Activated T-helper 9 cell treated with anti-CD3 and anti-CD28 coated beads, Interleukin-2, amount 50 U/mL, for 16 hours (primary cell): ENCODE results near the gene SUPT4H1.

Experiments used
- DNase-seq: peaks from one replicate; pipeline ENCODE4 v3.0.0-alpha.2; 2020; ENCODE audit warnings: low read depth

Gene SUPT4H1

DNA sequence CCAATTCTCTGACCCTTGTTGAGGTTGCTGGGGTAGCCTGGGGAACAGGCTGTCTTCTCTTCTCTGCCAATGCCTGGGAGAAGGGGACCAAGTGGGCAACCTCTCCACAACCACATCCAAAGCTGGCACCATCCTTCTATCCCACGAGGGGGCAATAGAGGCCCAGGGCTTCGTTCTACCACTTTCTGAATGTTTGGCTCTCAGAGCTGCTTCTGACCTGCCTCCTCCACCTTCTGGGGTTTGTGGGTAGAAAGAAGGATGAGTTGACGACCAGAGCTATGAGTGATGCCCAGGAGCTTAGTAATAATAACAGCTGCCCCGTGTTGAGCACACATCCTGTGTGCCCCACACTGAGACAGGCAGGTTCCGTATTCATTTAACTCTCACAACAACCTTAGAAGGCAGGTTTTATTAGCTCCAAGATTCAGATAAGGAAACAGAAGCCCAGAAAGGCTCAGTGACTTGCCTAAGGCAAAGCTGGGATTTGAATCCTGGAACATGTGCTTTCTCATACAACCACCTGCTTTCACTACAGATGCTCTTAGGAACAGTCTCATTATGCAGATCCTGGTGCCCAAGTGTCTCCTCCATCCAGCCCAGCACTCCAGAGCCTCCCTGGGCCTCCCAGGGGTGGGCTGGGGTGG, 34.5 kb downstream of the SUPT4H1 start:
- peak; percentile 60 for DNase-seq

DNA sequence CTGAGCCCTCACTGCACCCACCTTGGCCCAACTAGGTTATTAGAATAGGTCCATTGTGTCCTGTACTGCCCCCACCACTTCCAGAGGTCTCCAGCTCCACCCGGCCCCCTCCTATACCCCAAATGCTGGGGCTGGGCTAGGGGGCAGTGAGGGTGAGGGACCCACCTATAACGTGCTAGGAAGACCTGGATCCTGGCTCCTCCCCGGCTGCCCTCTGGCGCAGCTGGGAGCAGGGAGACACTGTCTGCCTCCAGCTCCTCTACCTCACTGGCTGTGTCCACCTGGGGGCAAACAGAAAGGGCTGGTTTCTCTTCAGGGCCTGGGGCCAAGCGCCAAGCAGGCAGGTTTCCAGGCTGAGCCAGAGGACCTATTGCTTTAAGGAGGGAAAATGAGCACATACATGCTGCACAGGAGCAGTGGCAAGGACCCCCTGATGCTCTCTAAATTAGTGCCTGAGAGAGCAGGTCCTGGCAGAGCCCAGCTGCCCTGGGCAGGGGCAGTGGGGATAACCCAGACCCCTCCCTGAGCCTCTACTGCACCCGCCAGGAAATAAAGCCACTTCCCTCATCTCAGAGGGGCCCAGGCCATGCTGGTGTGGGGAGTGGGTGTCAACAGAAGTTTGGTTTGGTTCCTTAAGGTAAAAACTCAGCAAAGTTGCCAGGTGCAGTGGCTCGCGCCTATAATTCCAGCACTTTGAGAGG, 35.6 kb downstream of the SUPT4H1 start:
- DNase-seq = no peak

DNA sequence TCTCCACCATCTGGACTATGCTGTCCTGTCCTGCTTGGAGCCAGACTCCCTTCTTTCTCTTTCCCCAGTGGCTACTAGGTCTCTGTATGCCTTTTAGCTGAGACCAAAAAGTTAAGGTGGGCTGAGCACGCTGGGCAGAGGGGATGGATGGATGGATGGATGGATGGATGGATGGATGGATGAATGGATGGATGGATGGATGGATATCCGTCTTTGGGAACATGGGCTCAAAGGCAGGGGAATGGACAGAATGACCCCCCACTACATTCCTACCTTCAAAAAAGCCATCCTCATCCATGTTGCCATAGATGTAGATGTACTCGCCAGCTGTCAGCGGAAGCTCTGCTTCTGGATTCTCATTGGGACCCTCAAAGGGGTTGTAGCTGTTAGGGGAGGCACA, 36.3 kb downstream of the SUPT4H1 start:
- DNase-seq = no peak

DNA sequence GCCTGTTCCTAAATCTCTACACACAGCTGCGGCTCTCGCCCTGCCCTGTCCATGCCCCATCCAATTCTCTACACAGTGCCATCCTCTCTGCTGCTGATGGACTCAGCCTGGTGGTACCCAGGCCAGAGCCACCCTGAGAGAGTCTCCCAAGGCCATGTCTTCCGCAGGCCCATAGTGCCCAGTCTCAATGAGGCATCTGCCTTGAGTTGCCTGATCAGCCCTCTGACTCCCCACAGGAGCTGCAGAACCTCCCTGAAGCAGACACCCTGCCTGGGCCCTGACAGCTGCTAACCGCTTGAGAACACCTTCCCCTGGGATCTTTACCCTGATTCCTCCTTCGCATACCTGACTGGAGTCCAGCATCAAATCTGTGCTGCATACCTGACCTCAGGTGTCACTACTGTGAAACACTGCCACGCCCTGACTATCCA, 36.7 kb downstream of the SUPT4H1 start:
- DNase-seq = no peak

DNA sequence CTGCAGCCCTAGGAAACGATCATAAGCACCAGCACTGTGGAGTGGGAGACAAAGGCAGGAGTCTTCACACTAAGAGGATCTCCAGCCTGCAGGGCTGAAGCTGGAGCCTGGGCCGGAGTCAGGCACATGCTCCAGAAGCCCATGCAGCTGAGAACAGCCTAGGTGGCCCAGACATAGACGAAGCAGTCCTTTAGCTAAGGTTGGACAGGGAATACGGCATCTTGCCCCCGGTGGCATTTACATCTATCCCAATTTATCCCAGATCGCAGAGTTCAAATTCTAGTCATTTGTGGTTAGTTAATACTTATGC, 37.3 kb downstream of the SUPT4H1 start:
- DNase-seq = no peak

DNA sequence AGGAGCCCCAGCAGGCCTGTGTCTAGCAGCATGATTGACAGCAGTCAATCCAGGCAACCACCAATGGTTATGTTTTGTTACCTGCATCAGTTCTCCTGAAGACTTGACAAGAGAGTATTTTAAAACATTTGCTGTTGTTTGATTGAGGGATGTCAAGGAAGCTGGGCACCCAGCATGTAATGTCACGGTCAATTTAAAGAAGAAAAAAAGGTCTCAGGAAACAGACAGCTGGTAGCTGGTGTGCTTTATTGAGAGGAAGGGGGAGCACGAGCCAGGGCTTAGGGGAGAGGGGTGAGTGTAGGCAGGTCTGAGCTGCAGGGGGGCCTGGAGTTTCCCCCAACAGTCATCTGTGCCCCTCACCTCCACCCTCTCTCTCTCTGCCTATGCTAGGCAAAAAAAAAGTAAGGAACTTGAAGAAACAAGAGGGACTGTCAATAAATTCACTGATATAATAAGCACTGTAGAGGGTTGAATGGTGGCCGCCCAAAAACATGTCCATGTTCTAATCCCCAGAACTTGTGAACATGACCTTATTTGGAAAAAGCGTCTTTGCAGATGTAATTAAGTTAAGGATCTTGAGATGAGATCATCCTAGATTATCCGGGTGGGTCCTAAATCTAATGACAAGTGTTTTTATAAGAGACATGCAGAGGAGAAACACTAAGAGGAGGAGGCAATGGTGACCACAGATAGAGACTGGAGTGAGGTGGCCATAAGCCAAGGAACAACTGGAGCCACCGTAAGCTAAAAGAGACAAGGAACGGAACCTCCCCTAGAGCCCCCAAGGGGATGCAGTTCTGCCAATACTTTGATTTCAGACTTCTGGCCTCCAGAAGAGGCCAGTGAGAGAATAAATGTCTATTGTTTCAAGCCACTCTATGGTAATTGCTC, 37.9 kb downstream of the SUPT4H1 start:
- DNase-seq = no peak

DNA sequence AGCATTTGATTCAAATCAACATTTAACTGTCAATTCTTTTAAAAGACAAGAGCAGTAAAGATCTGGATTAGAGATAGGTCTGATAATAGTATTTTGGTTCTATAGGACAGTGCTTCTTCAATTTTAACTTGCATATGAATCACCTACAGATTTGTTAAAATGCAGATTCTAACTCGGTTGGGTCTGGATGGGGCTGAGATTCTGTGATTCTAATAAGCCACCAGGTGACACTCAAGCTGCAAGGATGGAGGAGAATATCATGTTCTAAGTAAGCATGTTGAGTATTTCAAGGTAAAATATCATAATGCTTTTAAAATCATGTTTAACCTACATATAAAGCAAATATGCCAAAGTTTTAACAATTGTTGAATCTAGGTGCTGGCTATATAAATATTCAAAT, 39.2 kb downstream of the SUPT4H1 start:
- no peak for DNase-seq

DNA sequence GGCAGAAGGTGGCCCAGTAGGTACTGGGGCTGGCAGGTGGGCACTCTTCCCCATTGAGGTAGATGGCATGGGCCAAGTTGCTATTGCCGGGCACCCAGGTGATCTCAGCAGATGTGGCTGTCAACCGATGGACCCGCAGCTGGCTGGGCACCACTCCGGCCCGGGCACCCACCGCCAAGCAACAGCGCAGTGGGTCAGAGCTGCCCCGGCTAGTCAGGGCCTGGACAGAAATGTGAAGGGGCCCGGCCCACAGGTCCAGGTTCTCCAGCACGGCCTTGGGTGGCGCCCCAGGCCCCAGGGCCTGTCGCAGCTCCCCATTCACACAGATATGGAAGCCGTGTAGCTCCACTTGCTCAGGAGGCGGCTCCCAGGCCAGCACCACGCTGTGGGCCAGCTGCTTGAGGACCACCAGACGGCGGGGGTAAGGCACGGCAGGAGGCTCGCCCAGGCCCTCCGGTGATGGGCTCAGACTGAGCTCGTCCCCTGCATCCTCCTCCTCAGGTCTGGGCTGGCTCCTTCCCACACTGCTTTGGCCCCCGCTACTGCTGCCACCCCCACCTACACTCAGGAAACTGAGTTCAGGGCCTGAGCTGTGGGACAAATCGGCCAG, 39.9 kb downstream of the SUPT4H1 start:
- no peak for DNase-seq

DNA sequence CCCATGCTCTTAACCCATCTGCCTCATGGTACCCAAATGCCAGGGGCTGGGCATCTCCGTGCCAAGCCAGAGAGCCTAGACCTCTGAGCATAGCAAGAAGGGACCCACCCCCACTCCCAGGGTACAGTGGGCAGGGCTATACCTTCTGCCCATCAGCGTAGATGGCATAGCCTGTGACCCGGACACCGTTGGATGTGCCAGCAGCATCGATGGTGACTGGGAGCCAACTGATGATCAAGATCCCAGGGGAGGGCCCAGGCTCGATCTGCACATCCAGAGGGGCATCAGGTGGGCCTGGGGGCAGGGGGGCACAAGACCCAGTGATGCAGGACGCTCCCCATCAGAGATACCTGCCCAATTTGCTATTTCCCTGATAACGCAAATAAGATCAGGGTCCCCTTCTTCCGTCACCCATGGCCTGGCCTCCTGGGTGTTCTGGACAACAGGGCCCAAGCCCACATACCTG, 40.5 kb downstream of the SUPT4H1 start:
- DNase-seq = no peak

DNA sequence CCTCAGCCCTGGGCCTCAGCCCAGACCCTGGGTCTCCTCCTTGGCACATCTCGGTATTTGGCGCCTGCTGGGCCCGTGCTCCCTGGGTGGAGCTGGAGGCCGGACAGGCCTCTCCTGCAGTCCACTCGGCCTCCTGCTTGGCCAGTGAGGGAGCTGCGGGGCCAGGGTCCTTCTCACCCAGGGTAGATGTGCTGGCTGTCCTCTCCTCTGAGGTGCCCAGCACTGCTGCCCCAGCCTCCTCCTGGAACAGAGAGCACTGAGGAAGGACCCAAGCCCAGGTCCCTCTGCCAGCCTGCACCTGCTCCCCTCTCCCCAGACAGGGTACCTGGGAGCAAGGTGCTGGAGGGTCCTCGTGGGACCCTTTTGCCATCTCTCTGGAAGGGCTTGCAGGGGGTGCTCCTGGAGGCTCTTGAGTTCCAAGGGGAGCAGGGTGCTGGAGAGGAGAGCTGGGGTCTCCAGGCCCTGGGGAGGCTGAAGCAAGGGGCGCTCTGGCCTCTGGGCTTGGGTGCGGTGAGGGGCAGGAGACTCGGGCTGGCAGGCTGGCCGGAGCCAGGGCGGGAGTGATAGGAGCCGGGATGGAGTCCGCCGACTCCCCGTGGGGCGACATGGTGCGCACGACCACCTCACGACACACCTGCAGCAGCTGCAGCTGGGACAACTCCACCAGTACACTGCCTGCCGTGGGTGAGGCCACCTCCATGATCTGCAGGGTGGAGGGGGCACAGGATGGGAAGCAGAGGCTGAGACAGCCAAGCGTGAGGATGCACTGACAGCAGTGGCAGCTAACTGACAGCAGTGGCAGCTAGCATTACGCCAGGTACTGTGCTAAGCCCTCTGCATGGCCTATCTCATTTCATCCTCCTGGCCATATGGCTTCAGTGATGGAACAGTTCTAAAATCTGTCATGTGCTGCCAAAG, 41.2 kb downstream of the SUPT4H1 start:
- DNase-seq = no peak

DNA sequence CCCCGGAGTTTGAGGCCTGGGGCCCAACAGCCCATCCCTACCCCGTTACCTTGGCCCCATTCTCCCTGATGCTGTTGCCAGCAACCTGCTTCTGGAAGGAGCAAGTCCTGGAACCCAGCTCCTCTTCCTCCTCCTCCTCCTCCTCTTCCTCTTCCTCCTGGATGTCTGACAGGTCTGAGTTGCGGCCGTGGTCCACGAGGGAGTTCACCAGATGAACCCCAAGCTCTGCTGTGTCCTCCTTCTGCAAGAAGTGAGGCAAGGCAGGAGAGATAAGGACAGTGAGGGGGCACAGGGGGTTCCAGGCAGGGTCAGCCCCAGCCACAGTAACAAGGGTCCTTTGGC, 42.1 kb downstream of the SUPT4H1 start:
- no peak for DNase-seq

DNA sequence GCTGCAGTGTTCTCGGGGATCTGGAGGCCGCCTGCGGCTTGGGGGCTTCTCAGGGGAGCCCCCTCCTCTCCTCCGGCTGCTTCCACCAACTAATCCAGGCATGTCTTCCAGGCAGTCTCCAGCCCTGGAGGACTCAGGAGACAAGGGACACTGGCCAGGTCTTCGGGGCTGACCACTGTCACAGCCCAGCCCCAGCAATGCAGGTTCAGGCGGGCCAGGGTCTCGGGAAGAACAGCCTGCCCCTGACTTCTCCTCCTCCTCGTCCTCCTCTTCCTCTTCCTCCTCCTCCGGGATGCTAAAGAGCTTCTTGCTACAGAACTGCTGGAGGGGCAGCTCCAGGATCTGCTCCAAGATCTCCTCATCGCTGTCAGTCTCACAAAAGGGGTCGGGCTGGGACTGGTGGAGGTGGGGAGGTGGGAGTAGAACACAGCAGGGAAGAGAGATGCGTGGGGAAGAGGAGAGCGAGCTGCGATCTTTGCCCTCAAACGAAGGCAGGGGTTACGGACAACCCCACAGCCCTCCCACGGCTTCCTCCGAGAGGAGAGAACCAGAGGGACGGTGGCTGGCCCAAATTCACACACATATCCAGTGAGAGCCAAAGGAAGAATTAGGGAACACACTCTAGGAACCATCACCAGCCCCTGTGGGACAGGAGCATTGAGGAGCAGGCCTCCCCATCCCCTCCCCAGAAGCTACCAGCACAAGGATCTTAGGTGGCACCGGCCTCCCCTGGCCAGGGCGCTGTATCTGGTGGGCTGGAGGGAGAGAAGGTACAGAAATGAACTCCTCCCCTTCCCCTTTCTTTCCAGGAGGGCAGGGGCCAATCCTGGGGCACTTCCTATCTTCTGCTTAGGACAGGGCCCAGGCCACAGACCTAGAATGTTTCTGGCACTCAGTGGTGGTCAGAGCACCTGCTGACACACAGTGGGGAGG, 42.8 kb downstream of the SUPT4H1 start:
- no peak for DNase-seq

DNA sequence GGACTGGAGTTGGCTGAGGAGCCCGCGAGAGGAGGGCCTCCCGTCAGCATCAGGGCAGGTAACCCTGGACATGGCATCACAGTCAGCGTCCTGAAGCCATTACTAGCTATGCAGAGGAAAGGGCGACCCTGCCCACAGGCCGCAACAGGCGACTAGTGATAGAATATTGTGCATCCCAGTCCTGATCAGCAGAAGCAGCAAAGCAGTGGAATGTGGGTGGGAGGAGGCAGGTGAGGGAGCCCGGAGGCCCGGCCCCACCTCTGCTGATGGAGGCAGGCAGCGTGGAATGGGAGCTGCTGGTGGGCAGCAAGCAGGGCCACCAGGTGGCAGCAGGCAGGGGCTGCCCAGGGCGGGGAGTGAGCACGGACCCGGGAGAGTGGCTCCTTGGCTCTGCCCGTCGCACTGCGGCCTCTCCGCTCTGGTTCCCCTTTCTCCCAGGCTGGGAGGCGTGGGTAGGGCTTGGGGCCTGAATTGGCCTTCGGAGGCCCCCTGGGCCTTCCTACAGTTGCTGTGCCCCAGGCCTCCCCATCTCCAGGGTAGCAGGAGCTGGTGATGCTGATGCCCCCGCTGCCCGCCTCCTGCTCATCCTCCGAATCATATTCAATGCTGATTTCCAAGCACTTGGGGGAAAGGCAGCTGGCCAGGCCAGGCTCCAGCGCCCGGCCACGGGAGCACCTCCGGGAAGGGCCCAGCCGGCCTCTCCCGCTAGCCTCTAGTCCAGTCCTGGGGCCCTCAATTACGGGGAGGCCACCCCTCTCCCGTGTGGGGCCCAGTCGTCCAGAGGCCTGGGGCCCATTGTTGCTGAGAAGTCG, 43.6 kb downstream of the SUPT4H1 start:
- DNase-seq = no peak

DNA sequence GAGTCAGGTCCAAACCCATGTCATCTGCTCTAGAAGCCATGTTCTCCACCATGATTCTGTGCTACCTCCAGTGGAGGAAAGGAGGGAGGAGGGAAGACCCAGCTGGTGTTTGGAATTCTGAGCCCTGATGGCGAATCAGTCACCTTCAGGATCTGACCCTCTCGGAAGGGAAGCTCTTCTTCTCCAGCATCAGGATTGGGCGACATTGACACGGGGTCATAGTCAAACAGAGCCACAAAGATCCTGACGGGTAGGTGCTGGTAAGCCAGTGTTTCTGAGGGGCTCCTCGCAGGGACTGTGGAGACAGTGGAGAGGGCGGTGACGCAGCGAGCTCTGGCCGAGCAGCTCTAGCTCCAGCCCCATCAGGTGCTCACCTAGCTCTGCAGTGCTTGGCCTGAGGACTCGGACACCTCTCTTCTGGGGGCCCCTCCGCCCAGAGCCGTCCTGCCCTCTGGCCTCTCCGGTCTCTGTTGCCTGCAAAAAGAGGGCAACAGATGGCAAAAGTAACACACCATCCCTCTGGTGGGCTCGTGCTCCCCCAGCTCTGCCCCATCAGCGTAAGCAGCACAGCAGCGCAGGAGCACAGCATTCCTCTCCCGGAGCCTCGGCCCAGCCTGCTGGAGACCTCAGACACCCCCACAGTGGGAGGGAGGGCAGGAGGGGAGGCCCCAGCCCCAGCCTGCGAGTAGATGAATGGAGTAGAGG, 44.4 kb downstream of the SUPT4H1 start:
- no peak for DNase-seq

DNA sequence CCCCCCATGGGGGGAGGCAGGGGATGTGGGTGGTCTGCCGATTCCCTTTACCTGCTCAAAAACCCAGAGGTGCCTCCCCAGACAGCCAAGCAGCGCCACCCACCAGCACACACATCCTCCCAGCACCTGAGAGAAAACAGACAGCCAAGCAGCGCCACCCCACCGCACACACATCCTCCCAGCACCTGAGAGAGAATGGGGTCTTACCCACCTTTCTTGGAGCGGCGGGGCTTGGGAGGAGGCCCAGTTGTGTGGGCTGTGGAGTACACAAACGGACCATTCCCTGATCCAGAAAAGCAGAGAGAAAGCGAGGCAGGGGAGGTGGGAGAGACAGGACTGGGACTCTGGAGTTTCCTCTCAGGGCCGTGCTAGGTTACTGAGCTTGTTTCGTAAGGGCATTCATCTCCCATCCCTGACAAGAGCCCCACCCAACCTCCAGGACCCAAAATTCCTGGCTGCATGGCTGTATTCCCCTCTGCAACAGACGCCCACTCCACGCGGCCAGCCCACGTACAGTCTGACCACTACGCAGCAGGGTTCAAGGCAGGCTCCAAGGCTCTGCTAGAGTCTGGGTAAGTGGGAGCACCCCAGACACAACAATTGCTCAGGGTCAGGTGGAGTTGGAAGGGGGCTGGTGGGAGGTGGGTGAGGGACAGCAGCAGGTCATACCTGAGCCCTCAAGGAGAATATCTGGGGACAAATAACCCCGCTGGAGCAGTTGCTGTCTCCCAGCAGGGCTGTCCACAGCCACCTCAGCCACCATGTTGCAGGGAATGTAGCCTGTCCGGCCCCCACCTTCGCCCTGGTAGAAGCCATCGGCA, 45.7 kb downstream of the SUPT4H1 start:
- no peak for DNase-seq

DNA sequence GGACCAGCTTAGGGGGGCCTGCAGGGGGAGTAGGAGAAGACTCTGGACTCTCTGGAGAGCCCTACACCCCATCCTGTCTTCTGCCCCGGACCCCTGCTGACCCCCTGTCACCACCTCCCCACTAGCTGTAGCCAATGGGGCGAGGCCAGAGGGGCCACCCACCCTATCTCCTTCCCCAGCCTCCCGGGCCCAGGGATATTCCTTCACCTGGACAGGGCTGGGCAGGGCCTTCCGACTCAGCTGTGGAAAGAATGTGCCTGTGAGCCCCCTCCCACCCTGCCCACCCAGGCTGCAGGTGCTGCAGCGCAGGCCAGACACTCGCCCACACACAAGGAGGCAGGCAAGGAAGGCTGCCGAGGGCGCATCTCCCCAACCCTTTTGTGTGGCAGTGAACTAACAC, 46.4 kb downstream of the SUPT4H1 start:
- DNase-seq = no peak

DNA sequence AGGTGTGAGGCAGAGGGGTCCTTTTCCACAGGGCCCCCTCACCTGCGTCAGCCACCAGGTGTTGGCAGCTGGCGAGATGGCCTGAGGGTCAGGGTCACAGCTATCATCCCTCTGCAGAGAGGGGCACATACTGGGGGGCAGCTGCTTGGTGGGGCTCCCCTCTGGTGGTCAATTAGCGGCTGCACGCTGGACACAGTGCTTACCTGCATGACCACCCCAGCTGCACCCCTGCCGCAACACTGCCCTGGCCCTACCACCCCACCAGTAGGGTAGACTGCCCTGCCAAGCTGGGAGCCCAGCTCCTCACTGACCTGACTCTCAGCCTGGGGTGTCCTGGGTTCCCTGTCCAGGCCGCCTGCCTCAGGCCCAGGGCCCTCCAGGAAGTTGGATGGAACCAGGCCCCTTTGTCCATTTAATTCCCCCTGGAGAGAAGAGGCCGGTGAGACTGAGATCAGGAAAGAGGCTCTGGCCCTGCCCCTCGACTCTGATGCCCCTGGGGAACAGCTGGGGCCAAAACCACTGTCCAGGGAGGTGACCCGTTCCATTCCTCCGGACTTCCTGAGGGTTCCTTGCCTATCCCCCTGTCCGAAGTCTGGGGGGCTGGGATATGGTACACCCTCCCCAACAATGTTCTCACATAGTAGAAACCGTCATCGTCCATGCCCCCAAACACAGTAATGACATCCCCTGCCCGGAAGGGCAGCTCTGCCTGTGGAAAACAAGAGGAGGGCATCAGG, 47.1 kb downstream of the SUPT4H1 start:
- no peak for DNase-seq
